ENCODE results near the gene FCER2. TPM values are rescaled to one million over a fixed set of nuclear protein-coding genes. Genes with fewer than 3 reads are reported as not detected.

FCER2 gene
- under 1 TPM in 1 of 4 donors, not detected in 3; 0.28 TPM for total RNA-seq

DNA sequence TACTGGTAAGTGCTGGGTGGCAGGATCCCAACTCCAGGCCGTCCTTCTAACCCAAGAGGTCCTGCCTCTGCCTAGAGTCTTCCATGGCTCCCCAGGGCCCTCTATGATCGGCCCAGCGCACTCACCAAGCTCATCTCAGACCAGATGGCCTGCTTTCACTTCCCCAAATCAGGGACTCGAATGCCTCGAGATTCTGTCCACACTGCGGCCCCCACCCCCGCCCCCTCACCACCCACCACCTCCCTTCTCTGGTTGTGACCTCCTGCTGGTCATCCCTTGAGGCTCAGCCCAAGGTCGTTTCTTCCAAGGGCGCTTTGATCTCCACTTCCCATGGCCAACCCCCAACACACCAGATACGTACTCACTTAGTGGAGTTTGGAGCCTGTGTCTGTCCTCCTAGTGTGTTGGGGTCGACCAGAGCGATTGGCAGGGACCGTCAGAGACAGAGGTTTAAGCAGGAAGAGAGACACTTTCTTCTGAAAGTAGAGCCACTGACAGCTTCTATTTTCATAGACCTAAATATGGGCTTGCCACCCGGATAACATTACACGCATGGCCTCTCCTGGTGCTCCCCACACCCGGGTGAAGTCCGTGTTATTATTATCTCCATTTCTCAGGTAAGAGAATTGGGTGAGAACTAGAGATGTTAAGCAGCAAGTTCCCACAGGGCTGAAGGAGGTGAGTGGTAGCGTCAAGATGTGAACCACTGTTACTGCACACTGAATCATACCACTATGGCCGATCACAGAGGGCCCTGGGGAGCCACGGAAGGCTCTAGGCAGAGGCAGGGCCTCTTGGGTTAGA lies at the start of gene FCER2:
TSS of gene FCER2 (minus strand) at position 478 of the 804 bp plus-strand sequence. CDS start 2,371 bp downstream, outside the sequence.
- no peak within 1 kb of the TSS for H3K27ac ChIP-seq
- TF ChIP-seq POLR2A (IDR thresholded peaks at IDR 0.05) = no peak
- no peak for TF ChIP-seq CTCF (IDR thresholded peaks at IDR 0.05)

GRCh38 chr19:7751157-7751783 lies 49.3 kb upstream of the FCER2 start:
- no peaks in the 10 kb centered on the region for H3K4me1 ChIP-seq
- no peaks in the 10 kb centered on the region for H3K36me3 ChIP-seq
- DNase-seq = no peak
- H3K27ac ChIP-seq = no peak overlapping the region
- intact Hi-C loops (cut with DNase I; ENCODE audit: low total_unique reads) = no loop called here
- no peak overlapping the region for H3K4me3 ChIP-seq
- TF ChIP-seq POLR2A (IDR thresholded peaks at IDR 0.05) = no peak
- TF ChIP-seq CTCF (IDR thresholded peaks at IDR 0.05) = no peak
- H3K9me3 ChIP-seq = peaks cover 0 to 11% of the 10 kb centered on the region in 2 donors
- H3K27me3 ChIP-seq = no peaks in the 10 kb centered on the region

More for the DNA sequence above, at the start of gene FCER2:
- Histone ChIP-seq H3K27me3 (no peaks in the 10 kb centered on the region), H3K4me1 (no peaks in the 10 kb centered on the region), H3K36me3 (no peaks in the 10 kb centered on the region), H3K4me3 (no peak within 1 kb of the TSS), H3K9me3 (no peaks in the 10 kb centered on the region)
- DNase-seq = no peak
- intact Hi-C loops (cut with DNase I; ENCODE audit: low total_unique reads) = no loop called here

- no peaks in the 10 kb centered on the region for H3K9me3 ChIP-seq
- no peaks in the 10 kb centered on the region for H3K36me3 ChIP-seq
- H3K4me1 ChIP-seq = no peaks in the 10 kb centered on the region
- TF ChIP-seq POLR2A (IDR thresholded peaks at IDR 0.05) (no peak), CTCF (IDR thresholded peaks at IDR 0.05) (no peak)
- H3K27ac ChIP-seq = no peak overlapping the region
- DNase-seq = no peak
- H3K27me3 ChIP-seq = no peaks in the 10 kb centered on the region
- intact Hi-C loops (cut with DNase I; ENCODE audit: low total_unique reads) = no loop called here
- H3K4me3 ChIP-seq = no peak overlapping the region
These were observed 46.8 kb upstream of the FCER2 start for GRCh38 chr19:7748756-7749155.

GRCh38 chr19:7748171-7748570 lies 46.2 kb upstream of the FCER2 start:
- intact Hi-C loops (cut with DNase I; ENCODE audit: low total_unique reads) = no loop called here
- no peak for DNase-seq
- Histone ChIP-seq H3K4me3 (no peak overlapping the region), H3K27ac (no peak overlapping the region), H3K9me3 (no peaks in the 10 kb centered on the region), H3K27me3 (no peaks in the 10 kb centered on the region), H3K4me1 (no peaks in the 10 kb centered on the region), H3K36me3 (no peaks in the 10 kb centered on the region)
- TF ChIP-seq POLR2A (IDR thresholded peaks at IDR 0.05) (no peak), CTCF (IDR thresholded peaks at IDR 0.05) (no peak)
